ENCODE data around the gene FAF1.

DNA sequence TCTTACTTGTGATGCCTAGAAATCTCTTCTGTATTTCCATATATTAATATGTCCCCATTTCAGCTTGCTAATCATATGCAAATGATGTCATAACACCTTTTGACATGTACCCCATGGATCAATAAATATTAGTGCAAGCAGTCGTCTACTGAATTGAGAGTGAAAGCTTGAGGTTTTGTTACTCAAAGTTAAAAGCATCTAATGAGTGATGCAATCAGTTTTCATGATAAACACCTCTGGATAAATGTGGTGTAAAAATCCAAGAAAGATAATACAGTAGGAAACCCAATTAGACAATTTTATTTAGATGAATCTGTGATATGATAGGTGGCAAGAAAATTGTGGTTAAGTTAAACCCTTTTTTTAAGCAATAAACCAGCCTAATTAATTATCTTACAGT is 395.6 kb downstream of the FAF1 start:
- TF ChIP-seq, protein P1, sequence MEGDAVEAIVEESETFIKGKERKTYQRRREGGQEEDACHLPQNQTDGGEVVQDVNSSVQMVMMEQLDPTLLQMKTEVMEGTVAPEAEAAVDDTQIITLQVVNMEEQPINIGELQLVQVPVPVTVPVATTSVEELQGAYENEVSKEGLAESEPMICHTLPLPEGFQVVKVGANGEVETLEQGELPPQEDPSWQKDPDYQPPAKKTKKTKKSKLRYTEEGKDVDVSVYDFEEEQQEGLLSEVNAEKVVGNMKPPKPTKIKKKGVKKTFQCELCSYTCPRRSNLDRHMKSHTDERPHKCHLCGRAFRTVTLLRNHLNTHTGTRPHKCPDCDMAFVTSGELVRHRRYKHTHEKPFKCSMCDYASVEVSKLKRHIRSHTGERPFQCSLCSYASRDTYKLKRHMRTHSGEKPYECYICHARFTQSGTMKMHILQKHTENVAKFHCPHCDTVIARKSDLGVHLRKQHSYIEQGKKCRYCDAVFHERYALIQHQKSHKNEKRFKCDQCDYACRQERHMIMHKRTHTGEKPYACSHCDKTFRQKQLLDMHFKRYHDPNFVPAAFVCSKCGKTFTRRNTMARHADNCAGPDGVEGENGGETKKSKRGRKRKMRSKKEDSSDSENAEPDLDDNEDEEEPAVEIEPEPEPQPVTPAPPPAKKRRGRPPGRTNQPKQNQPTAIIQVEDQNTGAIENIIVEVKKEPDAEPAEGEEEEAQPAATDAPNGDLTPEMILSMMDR (IDR thresholded peaks at IDR 0.05): no peak
- no peak for TF ChIP-seq POLR2A (IDR thresholded peaks at IDR 0.05; ENCODE audit: low read depth)
- TF ChIP-seq POLR2AphosphoS5 (IDR thresholded peaks at IDR 0.05): no peak
- no peak for TF ChIP-seq EP300 (IDR thresholded peaks at IDR 0.05)

Data from esophagus muscularis mucosa (tissue), 4 donors.